Measurements from ENCODE around the gene KCNAB1.
"Not testable (repeated sequence)": the region's sequence is repeated elsewhere in the genome, so short reads cannot be mapped to it uniquely, and the experiment has no call there.

KCNAB1 gene

DNA sequence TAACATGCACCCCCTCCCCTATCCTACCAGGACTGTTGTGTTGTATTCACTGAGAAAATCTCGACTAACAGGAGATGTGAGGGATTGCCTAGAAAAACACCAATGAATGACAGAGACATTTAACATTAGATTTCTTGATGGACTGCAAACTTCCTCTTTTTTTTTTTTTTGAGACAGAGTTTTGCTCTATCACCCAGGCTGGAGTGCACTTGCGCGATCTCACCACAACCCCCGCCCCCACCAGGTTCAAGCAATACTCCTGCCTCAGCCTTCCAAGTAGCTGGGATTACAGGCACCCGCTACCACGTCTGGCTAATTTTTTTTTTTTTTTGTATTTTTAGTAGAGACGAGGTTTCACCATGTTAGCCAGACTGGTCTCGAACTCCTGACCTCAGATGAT, 17.0 kb downstream of the KCNAB1 start:
- DNase-seq (ENCODE audit: low read depth in 2 of 3, low spot score in 1 of 3) = not testable (repeated sequence)

DNA sequence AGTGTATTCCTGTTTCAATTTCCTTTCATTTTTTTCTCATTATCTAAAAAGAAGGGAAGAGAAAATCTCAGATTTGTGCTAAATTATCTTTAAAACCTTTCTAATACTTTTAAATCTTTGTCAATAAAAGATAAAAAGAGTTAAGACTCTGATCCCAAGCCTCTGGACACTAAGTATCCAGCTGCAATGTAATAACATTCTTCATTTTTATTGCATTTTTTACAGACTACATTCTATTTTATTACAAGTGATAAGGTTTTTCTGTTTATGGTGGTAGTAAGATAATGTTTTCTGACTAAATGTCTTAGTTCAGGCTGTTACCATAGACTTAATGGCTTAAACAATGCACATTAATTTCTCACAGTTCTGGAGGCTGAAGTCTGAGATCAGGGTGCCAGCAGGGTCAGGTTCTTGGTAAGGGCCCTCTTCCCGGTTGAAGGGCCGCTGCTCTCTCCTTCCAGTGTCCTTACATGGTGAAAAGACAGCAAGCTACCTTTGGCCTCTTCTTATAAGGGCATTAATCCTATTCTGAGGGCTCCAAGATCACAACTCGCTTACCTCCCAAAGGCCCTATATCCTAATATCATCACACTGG, 19.7 kb downstream of the KCNAB1 start:
- DNase-seq (ENCODE audit: low read depth in 2 of 3, low spot score in 1 of 3) = no peak

DNA sequence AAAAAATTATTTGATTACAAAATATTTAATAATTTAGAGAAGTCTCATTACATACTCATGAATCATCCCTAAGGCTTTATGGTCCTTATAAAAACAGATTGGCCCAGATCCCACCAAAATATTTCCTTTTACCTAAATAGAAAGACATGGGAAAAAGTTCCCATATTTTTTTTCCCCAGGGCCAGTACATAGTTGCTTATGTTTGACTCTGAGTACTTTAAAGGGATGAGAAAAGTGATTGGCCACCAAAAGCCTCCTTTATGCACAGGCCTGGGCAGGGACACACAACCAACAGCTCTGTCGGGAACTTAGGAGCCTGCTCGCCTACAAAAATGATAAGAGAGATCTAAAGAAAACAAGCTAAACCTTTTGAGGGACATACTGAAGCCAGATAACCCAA, 22.3 kb downstream of the KCNAB1 start:
- no peak for DNase-seq (ENCODE audit: low read depth in 2 of 3, low spot score in 1 of 3)

DNA sequence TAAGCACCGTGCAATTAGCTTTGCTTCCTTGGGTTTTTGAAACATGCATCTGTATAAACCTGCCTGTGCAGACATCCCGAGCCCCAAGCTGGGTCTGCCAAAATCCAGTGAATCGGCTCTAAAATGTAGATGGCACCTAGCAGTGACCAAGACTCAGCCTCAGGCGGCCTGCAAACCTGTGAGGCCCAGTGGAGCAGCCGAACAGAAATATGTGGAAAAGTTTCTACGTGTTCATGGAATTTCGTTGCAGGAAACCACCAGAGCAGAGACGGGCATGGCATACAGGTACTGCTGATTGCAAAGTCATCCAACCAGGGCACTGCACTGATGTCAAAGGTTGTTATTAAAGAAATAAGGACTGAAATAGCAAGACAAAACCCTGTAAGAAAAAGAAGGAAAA, 22.8 kb downstream of the KCNAB1 start:
- DNase-seq (ENCODE audit: low read depth in 2 of 3, low spot score in 1 of 3) = no peak

DNA sequence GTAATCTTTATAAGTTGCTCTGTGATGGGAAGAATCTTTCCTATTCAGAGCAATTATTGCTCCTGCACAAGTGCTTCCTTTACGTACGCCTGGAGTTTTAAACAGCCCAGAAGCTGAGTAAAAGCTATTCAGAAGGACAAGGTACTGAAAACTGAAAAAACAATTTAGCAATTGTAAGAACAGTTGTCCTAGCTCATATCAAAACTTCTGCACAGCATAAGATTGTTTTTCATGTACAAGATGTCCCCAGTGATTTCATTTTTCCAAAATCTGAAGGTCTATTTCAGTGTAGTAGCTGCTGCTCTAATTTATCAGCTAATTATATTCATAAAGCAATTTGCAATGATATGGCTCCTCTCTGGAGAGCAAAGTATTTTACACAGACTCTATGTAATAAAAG, 23.7 kb downstream of the KCNAB1 start:
- DNase-seq (ENCODE audit: low read depth in 2 of 3, low spot score in 1 of 3) = no peak

DNA sequence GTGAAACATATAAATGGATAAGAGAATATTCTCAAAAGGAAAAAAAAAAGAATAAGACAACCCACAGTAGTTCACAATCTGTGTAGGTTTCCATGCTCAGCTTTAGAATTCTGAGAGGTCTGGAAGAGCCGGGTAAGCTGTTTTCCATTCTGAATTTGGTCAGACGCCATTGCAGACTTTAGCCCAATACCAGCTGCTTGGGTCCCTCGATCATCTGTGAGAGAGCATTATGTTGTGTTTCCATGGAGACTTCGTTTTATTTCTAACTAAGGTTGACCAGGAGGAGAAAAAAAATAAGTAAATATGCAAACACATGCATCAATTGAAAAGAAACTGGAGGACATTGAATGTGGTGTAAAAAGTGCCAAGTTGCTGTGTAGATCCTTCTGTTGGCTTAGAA, 25.5 kb downstream of the KCNAB1 start:
- no peak for DNase-seq (ENCODE audit: low read depth in 2 of 3, low spot score in 1 of 3)

DNA sequence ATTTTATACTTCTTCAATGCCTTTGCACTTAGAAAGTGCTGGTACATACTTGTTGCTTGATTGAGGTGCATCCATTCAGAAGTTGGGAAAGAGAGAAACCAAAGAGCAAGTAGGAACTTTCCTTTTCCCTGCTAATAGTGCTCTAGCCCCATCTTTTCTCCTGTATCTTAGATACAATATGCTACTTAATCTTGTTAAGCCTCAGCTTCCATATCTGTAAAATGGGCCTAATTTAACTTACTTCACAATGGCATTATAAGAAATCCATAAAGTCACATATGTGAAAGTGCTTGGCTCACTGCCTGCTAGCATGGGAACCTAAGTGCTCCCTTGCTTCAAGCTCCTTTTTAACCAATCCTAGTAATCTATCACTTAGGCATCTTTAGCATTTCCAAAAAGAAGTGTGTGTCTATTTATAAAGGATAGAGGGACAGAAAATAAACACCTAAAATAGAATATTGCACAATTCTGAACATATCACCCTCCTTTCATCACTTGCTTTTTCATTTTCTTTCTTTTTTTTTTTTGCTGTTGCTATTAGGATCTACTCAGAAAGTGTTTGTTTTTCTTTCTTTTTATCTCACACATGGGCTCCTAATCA, 28.1 kb downstream of the KCNAB1 start:
- no peak for DNase-seq (ENCODE audit: low read depth in 2 of 3, low spot score in 1 of 3)

DNA sequence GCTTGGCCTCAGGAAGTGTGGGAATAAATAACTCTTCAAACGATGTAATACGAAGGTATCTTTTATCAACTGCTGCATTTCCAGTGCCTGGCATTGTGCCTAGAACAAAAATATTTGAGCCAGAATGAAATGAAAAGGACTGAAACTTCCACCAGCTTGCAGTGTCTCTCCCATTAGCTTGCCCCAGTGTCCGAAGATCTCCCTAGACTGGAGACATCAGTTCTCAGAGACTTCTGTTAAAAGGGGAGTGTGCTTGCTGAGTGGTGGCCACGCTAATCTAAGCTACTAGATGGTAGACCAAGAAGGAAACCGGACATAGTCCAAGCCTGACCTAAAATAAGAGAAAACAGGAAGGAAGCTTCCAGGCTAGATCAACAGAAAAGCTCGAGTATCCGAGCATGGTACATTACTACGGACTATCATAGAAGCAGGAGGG, 28.6 kb downstream of the KCNAB1 start:
- DNase-seq (ENCODE audit: low read depth in 2 of 3, low spot score in 1 of 3) = no peak

DNA sequence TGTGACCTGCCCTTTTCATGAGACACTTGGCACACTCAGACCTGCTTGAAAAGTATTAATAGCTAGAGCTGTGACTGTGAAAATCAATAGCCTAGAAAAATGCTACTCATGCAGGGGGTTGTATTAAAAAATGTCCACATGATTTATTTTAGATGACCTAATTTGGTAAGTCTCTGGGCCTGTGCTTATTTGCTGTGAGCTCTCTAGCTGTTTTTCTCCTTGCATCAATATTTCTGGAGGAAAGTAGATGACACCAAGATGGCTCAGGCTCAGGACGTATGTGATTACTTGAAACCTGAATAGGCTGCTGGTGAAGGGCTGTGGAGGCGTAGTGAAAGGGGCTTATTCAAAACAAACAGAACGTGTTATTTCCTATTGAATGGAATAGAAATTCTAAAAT, 29.5 kb downstream of the KCNAB1 start:
- no peak for DNase-seq (ENCODE audit: low read depth in 2 of 3, low spot score in 1 of 3)

DNA sequence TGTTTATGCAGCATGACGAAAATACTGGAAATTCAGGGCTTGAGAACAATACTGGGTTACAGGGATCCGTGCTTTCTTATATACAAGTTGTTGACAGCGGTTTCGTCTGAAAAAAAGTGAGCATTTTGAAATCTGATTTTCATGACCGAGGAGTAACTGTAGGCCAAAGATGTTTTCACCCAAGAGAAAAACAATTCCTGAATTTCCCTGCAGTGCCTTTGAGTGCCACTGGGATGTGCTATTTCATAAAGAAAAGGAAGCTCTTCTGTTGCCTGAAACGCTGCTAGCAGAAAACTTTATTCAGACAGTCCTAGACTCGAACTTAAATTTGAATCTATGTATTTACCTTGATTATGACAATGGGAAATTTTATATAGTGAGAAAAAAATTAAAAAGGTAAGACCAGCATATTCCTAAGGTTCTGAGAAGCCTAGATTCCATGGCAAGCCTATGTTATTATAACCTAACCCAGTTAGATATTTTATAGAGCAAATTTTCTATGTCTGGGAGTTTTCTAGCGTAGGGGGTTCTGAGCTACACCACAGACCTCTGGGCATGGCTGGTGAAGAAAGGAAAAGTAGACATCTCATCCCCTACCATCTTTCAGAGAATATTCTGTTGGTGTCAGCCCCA, 30.2 kb downstream of the KCNAB1 start:
- peak in 2 of 3 donors; percentile 20 to 22 for DNase-seq (ENCODE audit: low read depth in 2 of 3, low spot score in 1 of 3)

DNA sequence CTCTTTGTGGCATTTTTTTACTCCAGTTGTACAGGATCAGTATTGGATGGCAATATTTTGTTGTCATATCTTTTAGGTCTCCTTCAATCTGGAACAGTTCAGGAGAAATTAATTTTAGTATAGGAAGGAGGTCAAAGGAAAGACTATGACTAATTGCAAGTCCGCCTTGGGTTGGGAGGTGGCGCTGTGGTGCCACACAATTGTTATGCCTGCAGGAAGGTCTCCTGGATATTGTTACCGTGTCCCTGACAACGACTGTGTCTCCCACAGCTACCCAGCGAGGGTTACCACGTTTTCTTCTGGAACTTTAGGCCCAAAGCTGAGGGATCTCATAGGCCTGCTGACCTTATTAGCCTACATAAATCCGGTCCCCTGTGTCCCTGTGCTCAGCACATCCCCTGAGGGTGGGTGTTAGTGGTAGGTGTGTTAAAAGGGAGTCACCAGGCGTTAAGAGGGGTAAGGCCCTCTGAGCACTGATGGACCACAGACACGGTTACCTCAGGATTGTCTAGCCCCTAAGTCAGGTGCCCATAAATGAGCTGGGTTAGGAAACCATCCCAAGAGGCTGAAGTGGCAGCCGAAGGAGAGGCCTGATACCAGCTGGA, 31.5 kb downstream of the KCNAB1 start:
- peak; percentile 22 to 41 (median 32) for DNase-seq (ENCODE audit: low read depth in 2 of 3, low spot score in 1 of 3)

DNA sequence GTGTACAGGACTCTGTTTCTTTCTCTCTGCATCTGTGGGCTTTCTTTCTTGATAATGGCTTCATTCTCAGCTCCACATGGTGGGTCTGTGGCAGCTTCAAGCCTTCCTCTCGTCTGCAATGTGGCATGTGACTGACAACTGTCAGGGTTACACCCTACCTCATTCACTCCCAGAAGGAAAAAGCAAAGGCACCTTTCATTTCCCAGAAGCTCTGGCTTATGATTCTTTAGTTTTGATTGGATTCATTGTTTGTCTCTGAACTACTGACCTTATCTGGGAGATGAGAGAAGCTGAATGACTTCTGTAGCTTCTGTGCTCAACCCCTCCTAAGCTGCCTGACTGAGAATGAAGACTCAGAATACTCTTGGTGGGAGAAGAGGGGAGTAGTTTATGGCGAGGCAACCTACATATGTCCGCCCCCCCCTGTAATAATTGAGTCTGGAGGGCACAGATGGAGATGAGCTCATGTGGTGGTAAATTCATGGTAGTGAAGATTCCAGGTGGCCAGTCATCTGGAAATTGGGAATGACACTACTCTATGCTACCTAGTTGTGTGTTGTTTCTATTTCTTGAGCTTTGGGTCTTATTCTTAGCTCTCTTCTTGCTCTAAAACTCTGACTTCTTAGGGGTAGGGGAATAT, 38.4 kb downstream of the KCNAB1 start:
- no peak for DNase-seq (ENCODE audit: low read depth in 2 of 3, low spot score in 1 of 3)

DNA sequence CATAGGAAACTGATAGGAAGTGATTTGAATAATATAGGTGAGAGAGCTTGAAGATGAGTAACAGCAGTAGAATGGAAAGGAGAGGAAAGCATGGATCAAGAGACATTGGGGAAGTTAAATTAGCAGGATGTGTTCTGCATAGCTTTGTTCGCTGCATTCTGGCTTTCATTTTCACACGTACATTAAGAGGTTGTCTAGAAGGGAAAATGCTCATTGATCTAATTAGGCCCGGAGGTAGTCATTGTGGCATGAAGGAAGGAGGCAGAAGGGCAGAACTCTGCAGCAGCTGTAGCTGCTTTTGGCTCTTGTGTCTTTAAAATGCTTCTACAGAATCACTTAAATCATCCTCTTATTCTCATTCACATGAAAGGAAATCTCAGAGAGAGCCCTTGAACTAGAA, 40.3 kb downstream of the KCNAB1 start:
- DNase-seq (ENCODE audit: low read depth in 2 of 3, low spot score in 1 of 3) = no peak

DNA sequence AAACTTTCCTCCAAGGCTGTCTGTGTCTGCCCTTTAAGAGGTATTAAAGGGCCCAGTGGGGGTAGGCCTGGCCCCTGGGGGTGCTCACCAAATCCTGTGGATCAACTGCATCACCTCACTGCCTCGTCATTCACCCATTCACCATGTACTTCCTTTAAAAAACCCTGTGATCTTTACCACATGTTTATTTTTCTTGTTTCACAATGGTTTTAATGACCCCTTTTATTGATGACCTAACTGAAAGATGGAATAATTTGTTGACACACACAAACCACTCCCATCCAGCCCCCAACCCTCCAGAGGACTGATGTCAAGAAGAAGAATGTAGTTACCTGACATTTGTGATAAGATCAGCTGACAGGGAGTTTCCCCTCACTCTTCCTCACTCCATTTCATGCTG, 40.8 kb downstream of the KCNAB1 start:
- no peak for DNase-seq (ENCODE audit: low read depth in 2 of 3, low spot score in 1 of 3)

DNA sequence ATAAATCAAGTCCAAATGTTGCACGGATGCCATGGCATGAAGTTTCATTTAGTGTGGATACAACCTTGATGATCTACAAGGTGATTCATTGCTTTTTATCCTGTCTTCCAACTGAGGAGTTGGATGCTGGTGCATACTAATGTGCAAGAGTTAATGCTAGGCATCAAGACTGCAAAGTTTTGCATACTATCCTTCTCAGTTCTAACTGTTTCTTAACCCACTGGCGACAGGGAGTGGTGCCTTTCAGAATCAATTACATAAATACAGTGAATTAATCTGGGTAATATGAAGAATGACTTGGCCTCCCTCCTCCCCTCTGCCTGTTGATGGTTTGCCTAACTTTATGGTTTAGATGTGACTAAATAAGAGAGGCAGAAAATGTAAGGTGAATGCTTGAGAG, 43.5 kb downstream of the KCNAB1 start:
- no peak for DNase-seq (ENCODE audit: low read depth in 2 of 3, low spot score in 1 of 3)

DNA sequence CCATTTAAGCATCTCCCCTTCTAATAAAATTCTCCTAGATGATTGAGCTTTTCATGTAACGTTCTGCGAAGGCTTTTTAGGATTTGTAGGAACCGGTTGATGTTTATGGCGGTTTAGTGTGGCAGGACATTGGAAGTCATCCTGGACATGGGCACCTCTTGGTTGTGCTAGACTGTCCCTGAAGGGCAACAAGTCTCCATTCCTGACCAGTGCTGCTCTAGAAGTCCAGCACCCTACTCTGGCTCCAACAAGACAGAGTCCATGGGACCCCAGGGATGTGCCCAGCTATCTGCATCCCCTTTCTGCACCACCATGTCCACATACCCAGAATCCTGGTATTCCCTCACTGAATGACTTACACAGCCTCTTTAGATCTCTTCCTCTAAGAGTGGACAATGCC, 46.4 kb downstream of the KCNAB1 start:
- DNase-seq (ENCODE audit: low read depth in 2 of 3, low spot score in 1 of 3) = no peak

DNA sequence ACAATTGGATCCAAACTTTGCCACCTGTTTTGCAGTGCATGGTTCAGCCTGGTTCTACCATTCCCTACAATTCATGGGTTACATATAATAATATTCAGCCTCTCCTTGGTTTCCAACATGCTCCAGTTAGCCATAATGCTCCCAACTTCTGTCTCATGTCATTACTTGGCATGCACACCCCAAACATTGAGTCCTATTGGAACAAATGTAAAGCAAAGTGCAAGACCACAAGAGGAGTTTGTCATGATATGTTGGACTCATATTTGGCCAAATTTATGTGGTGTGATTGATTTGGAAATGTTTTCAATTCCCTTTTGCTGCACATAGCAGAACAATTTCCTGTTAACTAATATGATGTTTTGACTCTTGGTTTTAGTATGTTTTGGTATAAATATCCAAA, 50.2 kb downstream of the KCNAB1 start:
- no peak for DNase-seq (ENCODE audit: low read depth in 2 of 3, low spot score in 1 of 3)

DNA sequence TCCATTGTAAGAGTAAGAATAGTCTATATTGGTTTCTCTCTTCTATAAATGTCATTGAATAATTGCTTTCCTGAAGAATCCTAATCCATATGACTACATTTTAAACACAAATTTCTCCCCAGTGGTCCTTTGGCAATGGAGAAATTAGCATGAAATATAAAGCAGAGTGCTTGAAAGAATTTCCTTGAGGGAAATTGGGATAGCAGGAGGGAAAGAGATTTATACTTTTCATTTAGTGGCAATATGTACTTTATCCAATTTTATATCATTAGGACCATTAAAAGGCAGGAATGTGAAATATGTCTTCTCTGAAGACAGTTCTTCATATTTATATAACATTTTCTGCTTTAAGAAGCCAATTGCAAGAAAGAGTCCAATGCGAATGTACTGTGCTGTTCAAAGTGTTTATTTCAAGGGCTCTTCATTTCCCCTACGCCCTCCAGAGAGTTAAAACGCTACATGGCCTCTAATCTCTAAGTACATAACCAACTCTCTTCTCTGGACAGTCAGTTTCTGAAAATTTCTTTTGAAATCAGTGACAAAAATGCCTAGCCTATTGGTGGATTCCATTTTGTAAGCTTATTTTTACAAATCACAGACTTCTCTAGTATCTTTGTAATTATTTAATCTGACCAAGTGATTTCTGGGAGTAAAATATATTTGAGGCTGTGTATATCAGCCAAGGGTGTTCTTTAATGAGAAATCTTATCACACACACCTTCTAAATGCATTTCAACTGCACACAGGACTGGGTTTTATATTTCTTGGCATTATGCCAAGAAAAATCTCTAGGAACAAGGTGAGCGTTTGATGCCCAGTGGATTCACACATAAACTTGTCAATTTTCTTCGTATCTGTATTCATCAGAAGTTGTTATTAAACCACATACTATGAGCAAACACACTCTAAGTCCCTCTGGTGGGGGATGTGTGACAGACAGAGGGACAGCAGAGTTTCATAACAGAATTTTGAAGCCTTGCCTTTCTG, 51.2 kb downstream of the KCNAB1 start:
- no peak for DNase-seq (ENCODE audit: low read depth in 2 of 3, low spot score in 1 of 3)

DNA sequence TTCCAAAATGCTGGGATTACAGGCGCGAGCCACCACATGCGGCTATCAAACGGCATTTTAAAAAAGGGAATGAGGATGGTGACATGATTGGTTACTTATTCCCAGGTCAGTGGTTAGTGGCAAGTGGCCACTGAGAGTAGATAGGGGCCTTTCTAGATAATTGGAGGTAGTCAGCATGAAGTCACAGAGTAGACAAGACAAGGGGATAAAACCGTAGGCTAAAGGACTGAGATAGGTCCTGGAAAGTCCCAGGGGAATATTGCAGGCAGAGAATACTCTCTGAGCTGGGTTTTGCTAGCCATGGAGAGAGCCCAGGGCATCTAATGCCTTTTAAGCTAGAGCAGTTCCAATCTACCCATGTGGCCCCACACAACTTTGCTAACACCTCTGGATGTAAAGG, 52.2 kb downstream of the KCNAB1 start:
- DNase-seq (ENCODE audit: low read depth in 2 of 3, low spot score in 1 of 3) = no peak

DNA sequence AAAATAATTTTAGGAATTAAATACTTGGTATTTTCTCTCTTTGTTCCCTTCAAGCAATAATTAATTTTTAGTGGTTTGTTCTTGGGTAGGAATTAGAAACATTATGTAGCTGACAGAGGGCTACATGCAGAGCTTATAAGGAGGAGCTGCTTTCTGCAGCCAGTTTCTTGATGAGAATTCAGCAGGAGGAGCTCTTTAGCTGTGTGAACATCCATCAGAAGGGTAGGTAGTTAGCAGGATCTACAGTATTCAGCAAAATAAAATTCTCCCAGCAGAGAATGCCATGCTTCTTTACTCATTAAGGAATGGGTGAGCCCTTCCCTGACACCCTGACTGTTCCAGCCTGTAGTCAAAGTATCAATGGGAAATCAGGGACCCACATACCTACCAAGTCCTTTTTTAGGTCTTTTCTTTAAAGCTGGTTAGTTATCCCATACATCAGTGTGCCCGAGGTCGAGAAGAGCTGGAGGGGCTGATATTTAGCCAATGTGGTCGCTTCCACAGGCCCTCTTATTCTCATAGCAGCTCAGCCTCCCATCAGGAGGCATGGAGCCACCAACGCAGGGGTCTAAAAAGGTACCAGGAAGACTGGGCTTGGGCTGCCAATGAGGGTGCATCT, 54.0 kb downstream of the KCNAB1 start:
- DNase-seq (ENCODE audit: low read depth in 2 of 3, low spot score in 1 of 3) = no peak
